ENCODE results near the gene CLNK.

DNA sequence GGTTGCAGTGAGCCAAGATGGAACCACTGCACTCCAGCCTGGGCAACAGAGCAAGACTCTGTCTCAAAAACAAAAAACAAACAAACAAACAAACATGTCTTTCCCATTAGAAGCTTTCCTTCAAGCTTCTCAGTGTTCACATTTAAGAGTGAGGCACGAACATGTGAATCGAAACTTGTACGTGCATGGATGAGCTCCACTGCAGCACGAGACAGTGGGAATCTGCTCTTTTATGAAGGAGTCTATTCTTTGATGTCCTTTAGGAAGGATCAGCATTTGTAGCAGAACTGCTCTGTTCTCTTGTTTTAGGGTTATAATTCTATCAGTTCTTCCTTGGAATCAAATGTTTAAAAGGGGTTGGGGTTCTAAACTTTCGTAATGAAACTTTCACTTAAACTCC lies 204.0 kb downstream of the CLNK start:
- TF ChIP-seq YY1 (IDR thresholded peaks at IDR 0.05; ENCODE audit: insufficient read depth, insufficient read length) (no peak), ZNF274 (IDR thresholded peaks at IDR 0.05; ENCODE audit: low read depth, low read length) (no peak)
